K562 (cell line): ENCODE measurements around the gene MAPK4. TPM values are rescaled to one million over a fixed set of nuclear protein-coding genes. Genes with fewer than 3 reads are reported as not detected.

Experiments
- ATAC-seq: fragments of 200-7000 bp; cut with Tn5 transposase; 3 replicates; pipeline ENCODE4 v1.9.1; 2020; ENCODE audit warnings: moderate library complexity
- BruUV-seq: library from RNA; stranded (reverse); fragments of 400-500 nt; replicated peaks from 2 replicates; lab custom pipeline; 2021; lab: Mats Ljungman, UMichigan
- CTCF ChIA-PET: fragments of 300-600 bp; formaldehyde crosslinking; extraction: SDS; loops from one replicate; lab custom pipeline; 2021; ENCODE audit warnings: low intra/inter-chr PET ratio; lab: Yijun Ruan, JAX
- POLR2A ChIA-PET: fragments of 300-600, 350-650 bp; sonication (Branson Sonifier 250); formaldehyde crosslinking; extraction: SDS; loops from one replicate; lab custom pipeline; 2021; ENCODE audit warnings: antibody characterized with exemption, inconsistent platforms; lab: Yijun Ruan, JAX
- DNase-seq, 4 experiments: peaks; one replicate each; pipeline versions ENCODE4 v3.0.0 to v3.0.0-alpha.2; 2011 to 2018; ENCODE audit warnings: low spot score in 3 of 4, mixed read lengths in 3 of 4; ENCODE audit errors: extremely low read depth in 1 of 4
- FAIRE-seq: peaks from 2 replicates; lab custom pipeline; 2011; peaks lifted over from hg19 to GRCh38; lab: Jason Lieb, UNC
- H2AFZ ChIP-seq: 2 replicates; pipeline ENCODE4 v1.6.0; 2011; ENCODE audit warnings: low read depth, low read length, control low read depth, inconsistent platforms
- H3K27ac ChIP-seq: fragments of 200-600 bp; 3 replicates; pipeline ENCODE4 v1.8.0; 2011; ENCODE audit warnings: low read depth, mild to moderate bottlenecking, control low read depth, inconsistent platforms, low read length, moderate library complexity, mixed read lengths; ENCODE audit errors: extremely low read depth
- H3K27me3 ChIP-seq, 2 experiments: fragments of 300-600 bp in 1 of 2; 2 replicates in 1 of 2; 3 replicates in 1 of 2; pipeline versions ENCODE4 v1.6.0 to v1.8.0; 2011; ENCODE audit warnings: inconsistent platforms in 2 of 2, low read length in 2 of 2, mild to moderate bottlenecking in 1 of 2, mixed read lengths in 1 of 2, moderate library complexity in 1 of 2; ENCODE audit not compliant: control insufficient read depth in 2 of 2, insufficient read depth in 2 of 2
- H3K36me3 ChIP-seq: fragments of 300-600 bp; 3 replicates; pipeline ENCODE4 v1.8.0; 2011; ENCODE audit warnings: mild to moderate bottlenecking, low read length, inconsistent platforms; ENCODE audit not compliant: control insufficient read depth, insufficient read depth
- H3K4me1 ChIP-seq, 2 experiments: fragments of 200-600 bp in 1 of 2; replicated peaks in 1 of 2; 2 replicates in 1 of 2; 3 replicates in 1 of 2; pipeline versions ENCODE4 v1.5.1 to v1.8.0; 2011; ENCODE audit warnings: inconsistent platforms in 2 of 2, low read length in 2 of 2, mild to moderate bottlenecking in 1 of 2, mixed read lengths in 1 of 2, moderate library complexity in 1 of 2; ENCODE audit not compliant: control insufficient read depth in 2 of 2, insufficient read depth in 2 of 2
- H3K4me2 ChIP-seq: 2 replicates; pipeline ENCODE4 v1.6.1; 2011; ENCODE audit warnings: low read length, control low read depth, inconsistent platforms, mixed read lengths; ENCODE audit not compliant: insufficient read depth
- H3K4me3 ChIP-seq: fragments of 200-600 bp; sonication (generic), shearing (Covaris generic); 2 replicates; pipeline ENCODE4 v1.5.1; 2016; ENCODE audit warnings: control low read depth, inconsistent platforms
- H3K79me2 ChIP-seq: fragments of 200-600 bp; 3 replicates; pipeline ENCODE4 v1.8.0; 2011; ENCODE audit warnings: low read length, inconsistent platforms; ENCODE audit not compliant: control insufficient read depth, insufficient read depth
- H3K9ac ChIP-seq, 2 experiments: 2 replicates each; pipeline versions ENCODE4 v1.6.0 to v1.6.1; 2011; ENCODE audit warnings: low read depth in 2 of 2, low read length in 2 of 2, control low read depth in 1 of 2, inconsistent platforms in 1 of 2, mild to moderate bottlenecking in 1 of 2, mixed read lengths in 1 of 2; ENCODE audit not compliant: insufficient read depth in 1 of 2
- H3K9me1 ChIP-seq: one replicate; pipeline ENCODE4 v1.6.0; 2011; ENCODE audit warnings: inconsistent platforms, mild to moderate bottlenecking, low read length, moderate library complexity; ENCODE audit not compliant: control insufficient read depth, insufficient read depth
- H3K9me3 ChIP-seq: replicated peaks from 2 replicates; pipeline ENCODE4 v1.5.1; 2011; ENCODE audit warnings: low read depth, low read length, inconsistent platforms; ENCODE audit not compliant: control insufficient read depth, insufficient read depth
- H4K20me1 ChIP-seq: replicated peaks from 2 replicates; pipeline ENCODE4 v1.6.1; 2011; ENCODE audit warnings: low read length, inconsistent platforms, mixed read lengths; ENCODE audit not compliant: control insufficient read depth, insufficient read depth
- CREBBP ChIP-seq: IDR thresholded peaks from one replicate; pipeline ENCODE4 v1.6.1; 2012; ENCODE audit warnings: low read depth, mild to moderate bottlenecking, control low read depth, inconsistent platforms, low read length
- FOXJ3 ChIP-seq: sonication (generic); formaldehyde crosslinking; IDR thresholded peaks from 2 replicates; pipeline ENCODE4 v1.4.0; 2020; ENCODE audit warnings: mild to moderate bottlenecking, missing genetic modification reagents
- HMG20B ChIP-seq: fragments of 250-450 bp; sonication (Bioruptor Pico); IDR thresholded peaks from 2 replicates; pipeline ENCODE4 v1.5.0; 2021; ENCODE audit warnings: mild to moderate bottlenecking
- HNRNPH1 ChIP-seq: fragments of 200-400 bp; formaldehyde crosslinking; optimal IDR thresholded peaks from 2 replicates; pipeline ENCODE3; 2017; ENCODE audit warnings: low read depth, mild to moderate bottlenecking, low read length, moderate library complexity
- HOXB6 ChIP-seq: fragments of 250-450 bp; sonication (Bioruptor Pico); IDR thresholded peaks from 2 replicates; pipeline ENCODE4 v1.5.1; 2022; ENCODE audit warnings: mild to moderate bottlenecking, borderline replicate concordance
- LARP7 ChIP-seq: fragments of 450-650 bp; IDR thresholded peaks from 2 replicates; pipeline ENCODE4 v1.6.1; 2016
- POLR2A ChIP-seq: fragments of 450-650 bp; conservative IDR thresholded peaks from 2 replicates; pipeline ENCODE4 v1.6.1; 2016
- RAD51 ChIP-seq: fragments of 450-650 bp; IDR thresholded peaks from 2 replicates; pipeline ENCODE4 v1.7.1; 2016; ENCODE audit warnings: low read depth, mild to moderate bottlenecking, borderline replicate concordance
- SMAD1 ChIP-seq: fragments of 150-350 bp; IDR thresholded peaks from 2 replicates; pipeline ENCODE4 v1.6.1; 2014; ENCODE audit warnings: low read length, low read depth; ENCODE audit not compliant: partially characterized antibody
- SP1 ChIP-seq: sonication (generic); formaldehyde crosslinking; IDR thresholded peaks from 2 replicates; pipeline ENCODE4 v1.8.1; 2022; ENCODE audit warnings: mild to moderate bottlenecking, missing genetic modification reagents
- STAT5A ChIP-seq: IDR thresholded peaks from 2 replicates; pipeline ENCODE4 v1.6.1; 2012; ENCODE audit warnings: low read length, inconsistent platforms, borderline replicate concordance
- TEAD1 ChIP-seq, 2 experiments: fragments of 450-650 bp in 1 of 2; sonication (generic) in 1 of 2; formaldehyde crosslinking; IDR thresholded peaks; 2 replicates each; pipeline versions ENCODE4 v1.4.0 to v1.8.0; 2020 to 2022; ENCODE audit warnings: mild to moderate bottlenecking in 2 of 2, missing genetic modification reagents in 1 of 2
- ZNF212 ChIP-seq: fragments of 450-650 bp; formaldehyde crosslinking; IDR thresholded peaks from 2 replicates; pipeline ENCODE4 v1.4.0; 2020; ENCODE audit warnings: mild to moderate bottlenecking
- ZNF263 ChIP-seq: sonication (generic); formaldehyde crosslinking; IDR thresholded peaks from 2 replicates; pipeline ENCODE4 v1.8.0; 2022; ENCODE audit warnings: mild to moderate bottlenecking, missing genetic modification reagents, borderline replicate concordance
- ZNF3 ChIP-seq: fragments of 250-450 bp; sonication (Bioruptor Pico); IDR thresholded peaks from 2 replicates; pipeline ENCODE4 v1.5.0; 2021; ENCODE audit warnings: mild to moderate bottlenecking, moderate library complexity
- ZNF707 ChIP-seq: fragments of 250-450 bp; sonication (Bioruptor Pico); conservative IDR thresholded peaks from 2 replicates; pipeline ENCODE4 v1.8.0; 2022; ENCODE audit warnings: inconsistent platforms, mild to moderate bottlenecking, moderate library complexity
- WGBS: fragments of 100-300 bp; shearing (Covaris generic); methylation state at CpG from one replicate; pipeline ENCODE4 v1.1.6; 2016; ENCODE audit warnings: low coverage, mixed read lengths; ENCODE audit not compliant: insufficient coverage; ENCODE audit errors: missing lambda C conversion rate; 5-methylcytosine and 5-hydroxymethylcytosine counted together
- in situ Hi-C: fragments of 300-500 bp; cut with MboI; formaldehyde crosslinking; loops from 4 replicates; pipeline ENCODE4 v1.15.0; 2018; ENCODE audit warnings: inconsistent platforms, mixed read lengths
- intact Hi-C: fragments of 100-400 bp; cut with micrococcal nuclease; formaldehyde crosslinking; loops from 2 replicates; pipeline ENCODE4 v1.14.2; 2022
- polyA plus RNA-seq, 8 experiments: library from polyadenylated mRNA; depleted of rRNA in 4 of 8; stranded (reverse) in 5 of 8; unstranded in 3 of 8; fragments of >200 nt; fragmentation: Nextera tagmentation in 2 of 8; fragmentation: Illumina TruSeq in 1 of 8; extraction: Ambion mirVana in 2 of 8; extraction: Trizol in 1 of 8; gene quantifications; 2 replicates each; pipeline versions ENCODE4 v1.2.1 to v1.2.3, GENCODE V29; 2011 to 2014; ENCODE audit warnings: inconsistent platforms in 1 of 8, missing spikeins in 1 of 8
- total RNA-seq, 7 experiments: library from RNA; depleted of rRNA in 6 of 7; stranded (reverse); fragments of >200 nt in 6 of 7; fragmentation: Illumina TruSeq in 2 of 7; extraction: Trizol in 2 of 7; gene quantifications; 2 replicates each; pipeline versions ENCODE4 v1.2.1 to v1.2.3, GENCODE V29; 2011 to 2021; ENCODE audit warnings: low replicate concordance in 1 of 7
- TF ChIP-seq, protein P1 (sequence below): fragments of 250-450 bp; sonication (Bioruptor Pico); IDR thresholded peaks from 2 replicates; pipeline ENCODE4 v1.6.1; 2021; ENCODE audit warnings: mild to moderate bottlenecking

Gene MAPK4
- total and polyA plus RNA-seq, 9 of the 15 experiments (the other 6 are each of a cell fraction or from before 2014, with no cell fraction given) = not detected

DNA sequence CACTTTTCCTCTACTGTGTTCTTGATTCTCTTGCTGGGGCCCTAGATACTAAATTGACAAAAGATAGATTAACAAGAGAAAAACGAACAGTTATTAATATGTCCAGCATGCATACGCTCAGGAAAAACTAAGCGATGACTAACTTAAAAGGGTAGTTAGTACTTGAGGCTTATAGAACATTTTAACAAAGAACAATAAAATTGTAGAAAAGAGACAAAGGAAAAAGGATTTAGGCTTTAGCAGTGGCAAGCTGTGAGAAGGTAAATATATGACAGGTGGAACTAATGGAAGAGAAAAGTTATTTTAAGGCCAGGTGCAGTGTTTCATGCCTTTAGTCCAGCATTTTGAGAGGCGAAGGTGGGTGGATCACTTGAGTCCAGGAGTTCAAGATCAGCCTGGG, 184.4 kb downstream of the MAPK4 start:
- Histone ChIP-seq H3K27me3 (no peaks in the 10 kb centered on the region; a peak in 1 of 5 replicates), H3K9me3 (no peaks in the 10 kb centered on the region), H3K36me3 (no peaks in the 10 kb centered on the region), H3K27ac (no peak overlapping the region), H3K9ac (no peak overlapping the region), H3K79me2 (no peaks in the 10 kb centered on the region), H3K4me3 (no peak overlapping the region), H2AFZ (no peak overlapping the region), H3K4me1 (no peaks in the 10 kb centered on the region), H3K9me1 (no peaks in the 10 kb centered on the region), H3K4me2 (no peak overlapping the region)
- FAIRE-seq (no peak), ATAC-seq (no peak), DNase-seq (no peak)
- intact Hi-C loops (no loop called here), in situ Hi-C loops (no loop called here)
- ChIA-PET CTCF (no interaction called here), POLR2A (no interaction called here)
- BruUV-seq = no TSS peak
- whole genome bisulfite sequencing = 0% methylated on average over 4 of the region's 4 CpGs
- TF ChIP-seq SP1 (CRISPR knock-in tag) = no peak
- no peak for TF ChIP-seq POLR2A
- no peak for TF ChIP-seq HOXB6
- no peak for TF ChIP-seq LARP7
- no peak for TF ChIP-seq ZNF263 (CRISPR knock-in tag)
- no peak for TF ChIP-seq ZNF212
- no peak for TF ChIP-seq TEAD1 (CRISPR knock-in tag; IDR thresholded peaks at IDR 0.05)
- TF ChIP-seq STAT5A = no peak
- TF ChIP-seq RAD51 = no peak
- TF ChIP-seq SMAD1 = no peak
- TF ChIP-seq HNRNPH1 = no peak
- TF ChIP-seq ZNF707 = no peak
- no peak for TF ChIP-seq CREBBP
- TF ChIP-seq FOXJ3 = no peak
- TF ChIP-seq, protein P1, sequence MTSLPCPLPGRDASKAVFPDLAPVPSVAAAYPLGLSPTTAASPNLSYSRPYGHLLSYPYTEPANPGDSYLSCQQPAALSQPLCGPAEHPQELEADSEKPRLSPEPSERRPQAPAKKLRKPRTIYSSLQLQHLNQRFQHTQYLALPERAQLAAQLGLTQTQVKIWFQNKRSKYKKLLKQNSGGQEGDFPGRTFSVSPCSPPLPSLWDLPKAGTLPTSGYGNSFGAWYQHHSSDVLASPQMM (CRISPR knock-in tag) = no peak
- no peak for TF ChIP-seq HMG20B (CRISPR knock-in tag)
- no peak for TF ChIP-seq ZNF3 (CRISPR knock-in tag)
- TF ChIP-seq, all 486 proteins: peak for 0
- no peaks in the 10 kb centered on the region for H4K20me1 ChIP-seq
